ENCODE measurements around the gene INPP5B. TPM values are rescaled to one million over a fixed set of nuclear protein-coding genes. Genes with fewer than 3 reads are reported as not detected.
"Not testable (repeated sequence)": the region's sequence is repeated elsewhere in the genome, so short reads cannot be mapped to it uniquely, and the experiment has no call there.

The INPP5B gene
- polyA plus RNA-seq, 3 donors = 18.8 to 28.4 (median 20.6) TPM

GRCh38 chr1:37949524-37950152 lies 2.8 kb upstream of the INPP5B start:
- DNase-seq = no peak

- DNase-seq = no peak
Observed at GRCh38 chr1:37948841-37949240, 2.0 kb upstream of the INPP5B start.

- no peak for DNase-seq
Observed at GRCh38 chr1:37948166-37948565, 1.3 kb upstream of the INPP5B start.

GRCh38 chr1:37947364-37947763 lies 511 bp upstream of the INPP5B start:
- no peak for DNase-seq

- no peak for DNase-seq
Observed at GRCh38 chr1:37945743-37946702, 830 bp downstream of the INPP5B start.

- DNase-seq = no peak
Observed at GRCh38 chr1:37945251-37945650, 1.6 kb downstream of the INPP5B start.

- no peak for DNase-seq
Observed at GRCh38 chr1:37944816-37945215, 2.0 kb downstream of the INPP5B start.

GRCh38 chr1:37944086-37944763 lies 2.6 kb downstream of the INPP5B start:
- no peak for DNase-seq

GRCh38 chr1:37940299-37940947 lies 6.4 kb downstream of the INPP5B start:
- DNase-seq = no peak

GRCh38 chr1:37936760-37937159 lies 10.1 kb downstream of the INPP5B start:
- DNase-seq = not testable (repeated sequence)

- no peak for DNase-seq
Observed at GRCh38 chr1:37932759-37933158, 14.1 kb downstream of the INPP5B start.

- peak; percentile 97 for DNase-seq
Observed at GRCh38 chr1:37931361-37932158, 15.3 kb downstream of the INPP5B start.

- DNase-seq = no peak
Observed at GRCh38 chr1:37931102-37931360, 15.8 kb downstream of the INPP5B start.

GRCh38 chr1:37930246-37931101 lies 16.4 kb downstream of the INPP5B start:
- no peak for DNase-seq

- DNase-seq = no peak
Observed at GRCh38 chr1:37926038-37926924, 20.6 kb downstream of the INPP5B start.

- DNase-seq = no peak
Observed at GRCh38 chr1:37925316-37925715, 21.5 kb downstream of the INPP5B start.

GRCh38 chr1:37923551-37923889 lies 23.3 kb downstream of the INPP5B start:
- DNase-seq = no peak

GRCh38 chr1:37922767-37923550 lies 23.9 kb downstream of the INPP5B start:
- DNase-seq = no peak

GRCh38 chr1:37919277-37919676 lies 27.6 kb downstream of the INPP5B start:
- DNase-seq = no peak
